Smooth muscle cell (in vitro differentiated cells): ENCODE results near the gene UGT1A9. TPM values are rescaled to one million over a fixed set of nuclear protein-coding genes. Genes with fewer than 3 reads are reported as not detected.

Experiments
- DNase-seq: peaks from one replicate; lab custom pipeline; 2025; ENCODE audit not compliant: unreplicated experiment; lab: John Stamatoyannopoulos, UW
- H2AFZ ChIP-seq: fragments of 200-600 bp; sonication (generic); 2 replicates; pipeline ENCODE4 v1.6.0; 2016; ENCODE audit warnings: antibody characterized with exemption, low read depth, mild to moderate bottlenecking
- H3F3A ChIP-seq: fragments of 200-600 bp; sonication (generic); 2 replicates; pipeline ENCODE4 v1.6.0; 2017; ENCODE audit warnings: antibody characterized with exemption, low read depth
- H3K27ac ChIP-seq: fragments of 200-600 bp; sonication (generic); 2 replicates; pipeline ENCODE4 v1.5.1; 2016; ENCODE audit warnings: low read depth, mild to moderate bottlenecking
- H3K27me3 ChIP-seq: fragments of 200-600 bp; sonication (generic); 2 replicates; pipeline ENCODE4 v1.6.1; 2016; ENCODE audit warnings: low read depth, mild to moderate bottlenecking
- H3K36me3 ChIP-seq: fragments of 200-600 bp; sonication (generic); 2 replicates; pipeline ENCODE4 v1.5.1; 2016; ENCODE audit warnings: low read depth
- H3K4me1 ChIP-seq: fragments of 200-600 bp; sonication (generic); 2 replicates; pipeline ENCODE4 v1.5.1; 2016; ENCODE audit warnings: low read depth
- H3K4me2 ChIP-seq: fragments of 200-600 bp; sonication (generic); 2 replicates; pipeline ENCODE4 v1.6.0; 2016; ENCODE audit warnings: mild to moderate bottlenecking
- H3K4me3 ChIP-seq: fragments of 200-600 bp; sonication (generic); 2 replicates; pipeline ENCODE4 v1.5.1; 2016; ENCODE audit warnings: mild to moderate bottlenecking
- H3K79me2 ChIP-seq: fragments of 200-600 bp; sonication (generic); 2 replicates; pipeline ENCODE4 v1.6.0; 2016; ENCODE audit warnings: low read depth, mild to moderate bottlenecking
- H3K9ac ChIP-seq: fragments of 200-600 bp; sonication (generic); 2 replicates; pipeline ENCODE4 v1.6.0; 2016; ENCODE audit warnings: low read depth
- H3K9me3 ChIP-seq: fragments of 200-600 bp; sonication (generic); replicated peaks from 2 replicates; pipeline ENCODE4 v1.5.1; 2016; ENCODE audit warnings: low read depth
- H4K20me1 ChIP-seq: fragments of 200-600 bp; sonication (generic); 2 replicates; pipeline ENCODE4 v1.6.0; 2016; ENCODE audit warnings: low read depth
- CTCF ChIP-seq: fragments of 200-600 bp; sonication (generic); IDR thresholded peaks from 2 replicates; pipeline ENCODE4 v1.5.1; 2017; ENCODE audit warnings: borderline replicate concordance, mild to moderate bottlenecking, antibody characterized with exemption; ENCODE audit not compliant: insufficient read depth, poor library complexity, severe bottlenecking
- WGBS: methylation state at CpG from one replicate; pipeline ENCODE4 v1.1.7; 2016; ENCODE audit warnings: low lambda C conversion rate; 5-methylcytosine and 5-hydroxymethylcytosine counted together
- polyA plus RNA-seq: library from polyadenylated mRNA; unstranded; fragments of >200 nt; fragmentation: Nextera tagmentation; extraction: Ambion mirVana; gene quantifications from 2 replicates; pipeline ENCODE4 v1.2.1, GENCODE V29; 2016
- total RNA-seq: library from RNA; depleted of rRNA; stranded (reverse); fragments of >200 nt; gene quantifications from 2 replicates; pipeline ENCODE4 v1.2.3, GENCODE V29; 2014

The UGT1A9 gene
- total and polyA plus RNA-seq, 2 experiments from 2014 or later, result not detected

- Histone ChIP-seq H3K27ac (no peak overlapping the region), H3K27me3 (no peaks in the 10 kb centered on the region), H3K36me3 (no peaks in the 10 kb centered on the region), H4K20me1 (no peaks in the 10 kb centered on the region), H3K79me2 (no peaks in the 10 kb centered on the region), H3K9me3 (no peaks in the 10 kb centered on the region), H3K4me3 (no peak overlapping the region), H3F3A (no peaks in the 10 kb centered on the region), H3K9ac (no peak overlapping the region), H3K4me1 (no peaks in the 10 kb centered on the region), H3K4me2 (no peak overlapping the region), H2AFZ (no peak overlapping the region)
- DNase-seq, result no peak
- no peak for TF ChIP-seq CTCF
- 82% methylated on average over 10 of the region's 10 CpGs for WGBS
Measured at GRCh38 chr2:233807966-233808935, 136.6 kb downstream of the UGT1A9 start.

- no peak overlapping the region for H3K4me2 ChIP-seq
- H3K4me3 ChIP-seq, result no peak overlapping the region
- no peak overlapping the region for H3K27ac ChIP-seq
- H3K79me2 ChIP-seq, result no peaks in the 10 kb centered on the region
- H3K4me1 ChIP-seq, result no peaks in the 10 kb centered on the region
- no peaks in the 10 kb centered on the region for H3F3A ChIP-seq
- 92% methylated on average over 6 of the region's 6 CpGs for WGBS
- no peak overlapping the region for H3K9ac ChIP-seq
- DNase-seq, result no peak
- no peaks in the 10 kb centered on the region for H3K27me3 ChIP-seq
- no peaks in the 10 kb centered on the region for H4K20me1 ChIP-seq
- TF ChIP-seq CTCF, result no peak
- no peak overlapping the region for H2AFZ ChIP-seq
- H3K36me3 ChIP-seq, result no peaks in the 10 kb centered on the region
- no peaks in the 10 kb centered on the region for H3K9me3 ChIP-seq
Measured at GRCh38 chr2:233810385-233810784, 138.7 kb downstream of the UGT1A9 start.

- Histone ChIP-seq H3K36me3 (no peaks in the 10 kb centered on the region), H2AFZ (no peak overlapping the region), H3K79me2 (no peaks in the 10 kb centered on the region), H3K4me1 (no peaks in the 10 kb centered on the region), H4K20me1 (no peaks in the 10 kb centered on the region), H3K9ac (no peak overlapping the region), H3K27ac (no peak overlapping the region), H3K27me3 (no peaks in the 10 kb centered on the region), H3F3A (no peaks in the 10 kb centered on the region), H3K4me2 (no peak overlapping the region), H3K4me3 (no peak overlapping the region), H3K9me3 (no peaks in the 10 kb centered on the region)
- WGBS, result 75% methylated on average over 4 of the region's 4 CpGs
- no peak for TF ChIP-seq CTCF
- DNase-seq, result no peak
Measured at GRCh38 chr2:233811087-233811486, 139.4 kb downstream of the UGT1A9 start.
